ENCODE results near the gene NAGA. TPM values are rescaled to one million over a fixed set of nuclear protein-coding genes. Genes with fewer than 3 reads are reported as not detected.
"Not testable (repeated sequence)": the region's sequence is repeated elsewhere in the genome, so short reads cannot be mapped to it uniquely, and the experiment has no call there.

Gene NAGA
- 10 to 100 TPM; 19.7 to 20.0 TPM for total RNA-seq

DNA sequence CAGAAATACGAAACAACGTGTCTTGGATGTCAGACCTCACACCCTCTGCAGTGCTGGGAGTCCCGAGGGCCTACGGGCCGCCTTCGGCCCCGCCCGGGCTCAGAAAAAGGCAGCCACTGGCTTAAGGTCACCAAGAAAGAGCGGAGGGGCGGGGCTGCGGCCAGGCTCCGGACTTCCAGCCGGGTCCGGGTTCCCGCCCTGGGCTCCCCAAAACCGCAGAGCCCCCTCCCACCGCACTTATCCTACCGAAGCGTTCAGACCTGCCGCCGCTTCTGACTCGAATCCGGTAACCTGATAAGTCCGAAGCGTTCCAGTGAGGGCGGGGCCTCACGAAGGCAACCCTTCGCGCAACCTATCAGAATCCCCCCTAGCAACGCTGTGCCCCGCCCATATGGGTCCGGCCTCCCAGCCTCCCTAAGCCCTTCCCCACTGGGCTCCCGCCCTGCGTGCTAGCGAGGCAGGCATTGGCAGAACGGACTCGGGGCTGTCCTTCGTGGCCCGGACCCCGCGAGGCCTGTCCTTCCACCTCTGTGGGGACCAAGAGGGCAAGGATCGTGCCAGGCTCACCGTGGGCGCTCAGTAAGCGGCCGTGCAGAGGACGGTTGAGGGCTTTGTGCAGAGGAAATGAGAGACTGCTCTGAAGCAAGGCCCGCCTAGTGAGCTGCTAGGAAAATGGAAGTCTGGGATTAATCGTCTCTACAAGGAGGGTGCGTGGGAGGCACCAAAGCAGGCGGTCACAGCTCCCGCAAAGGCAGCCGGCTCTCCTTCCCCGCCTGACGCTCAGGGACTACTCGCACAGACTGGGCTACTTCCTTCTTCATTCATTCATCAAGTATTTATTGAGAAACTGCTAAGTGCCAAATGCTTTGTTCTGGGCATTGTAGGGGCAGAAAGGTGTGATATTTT is at the start of gene NAGA:
TSS of gene NAGA (minus strand) at position 296 of the 906 bp plus-strand sequence. CDS start 515 bp downstream, outside the sequence.
- peak within 1 kb of the TSS; percentile 89 for H3K27ac Mint-ChIP-seq
- peak within 1 kb of the TSS; percentile 84 for H3K4me3 Mint-ChIP-seq
- peaks cover 16% of the 10 kb centered on the region for H3K36me3 Mint-ChIP-seq (ENCODE audit: low read depth)
- ATAC-seq, result peak; percentile 99
- no peaks in the 10 kb centered on the region for H3K9me3 Mint-ChIP-seq (ENCODE audit: low read depth)
- POLR2A ChIA-PET, result interaction anchor here (1.3 to 1.8 kb wide), 2 partner anchors 20 kb away, joined by 6 to 10 read pairs; partner anchors contain the start of gene NDUFA6
- intact Hi-C loops (cut with DNase I, micrococcal nuclease), result loop anchor here (1.0 to 10.0 kb wide), 19 partner anchors 9 to 626 kb away; partner anchors contain the start of genes SMDT1 (in 2 of the 2), WBP2NL (in 2 of the 2), CCDC134 (in 1 of the 2) and CENPM (in 1 of the 2)
- peaks cover 28% of the 10 kb centered on the region for H3K4me1 Mint-ChIP-seq
- no peaks in the 10 kb centered on the region for H3K27me3 Mint-ChIP-seq
- peak; percentile 97 for DNase-seq
- CTCF ChIA-PET, result interaction anchor here (0.9 to 1.7 kb wide), 5 partner anchors 9 to 374 kb away, joined by 3 to 4 read pairs (median 4); partner anchors contain the start of gene SMDT1

DNA sequence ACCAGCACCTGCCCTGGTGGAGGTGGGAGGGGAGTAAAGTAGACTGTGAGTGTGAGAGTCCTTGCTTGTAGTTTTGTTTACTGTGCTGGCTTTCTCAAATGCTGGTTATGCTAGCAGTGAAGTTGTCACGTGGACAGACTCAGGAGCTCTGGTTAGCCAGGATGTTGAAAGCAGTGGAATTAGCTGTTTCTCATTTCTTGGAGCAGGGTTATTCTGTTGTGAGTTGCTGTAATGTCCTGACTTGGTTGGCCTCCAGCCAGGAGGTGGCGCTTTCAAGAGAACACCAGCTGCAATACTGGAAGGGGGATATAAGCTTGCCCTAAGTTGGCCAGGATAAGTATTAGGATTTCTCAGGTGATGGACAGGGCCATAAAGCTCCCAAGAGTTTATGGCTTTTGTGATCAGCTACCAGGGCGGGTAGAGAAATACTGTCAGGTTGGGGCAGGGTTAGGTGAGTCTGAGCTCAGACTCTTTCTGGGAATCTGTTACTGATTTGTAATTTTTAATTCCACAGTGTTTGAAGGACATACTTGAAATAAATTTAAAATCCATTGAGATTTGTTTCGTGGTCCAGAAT is 46.3 kb upstream of the NAGA start:
- peaks cover 16% of the 10 kb centered on the region for H3K36me3 Mint-ChIP-seq (ENCODE audit: low read depth)
- peaks cover 11% of the 10 kb centered on the region for H3K9me3 Mint-ChIP-seq (ENCODE audit: low read depth)
- DNase-seq (peak; percentile 30), ATAC-seq (no peak)
- H3K27ac Mint-ChIP-seq, result no peak overlapping the region
- POLR2A ChIA-PET, result interaction anchor here (0.6 kb wide), 1 partner anchor 9 kb away, joined by 3 read pairs; no protein-coding TSS in a partner anchor
- intact Hi-C loops (cut with DNase I, micrococcal nuclease), result no loop called here
- CTCF ChIA-PET, result interaction anchor here (1.1 to 1.3 kb wide), 4 partner anchors 12 to 429 kb away, joined by 3 read pairs; no protein-coding TSS in a partner anchor
- no peaks in the 10 kb centered on the region for H3K27me3 Mint-ChIP-seq
- peaks cover 28% of the 10 kb centered on the region for H3K4me1 Mint-ChIP-seq
- H3K4me3 Mint-ChIP-seq, result no peak overlapping the region

DNA sequence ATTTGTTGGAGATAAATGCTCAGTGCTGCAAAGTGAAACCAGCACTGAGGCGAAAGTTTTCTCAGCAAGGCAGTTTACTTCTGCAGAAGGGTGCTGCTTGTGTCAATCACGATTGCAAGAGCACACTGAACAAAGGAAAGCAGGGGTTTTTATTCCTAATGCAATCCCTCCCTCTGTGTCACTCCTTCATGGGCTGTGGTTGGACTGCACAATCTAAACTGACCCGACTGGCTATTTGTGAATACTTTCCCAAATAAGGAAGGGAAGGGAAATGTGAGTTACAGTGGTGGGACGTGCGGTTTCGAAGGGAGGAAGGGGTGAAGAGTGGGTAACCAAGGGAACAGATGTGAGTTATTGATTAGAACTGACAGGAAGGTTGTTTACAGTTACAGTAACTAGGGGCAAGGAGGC is 44.8 kb upstream of the NAGA start:
- Mint-ChIP-seq H3K9me3 (ENCODE audit: low read depth) (peaks cover 11% of the 10 kb centered on the region), H3K4me1 (peaks cover 14% of the 10 kb centered on the region), H3K36me3 (ENCODE audit: low read depth) (peaks cover 16% of the 10 kb centered on the region)
- POLR2A ChIA-PET; CTCF ChIA-PET; H3K27me3 Mint-ChIP-seq; ATAC-seq; DNase-seq; H3K27ac Mint-ChIP-seq; H3K4me3 Mint-ChIP-seq; intact Hi-C loops (cut with DNase I, micrococcal nuclease): not testable (repeated sequence)

DNA sequence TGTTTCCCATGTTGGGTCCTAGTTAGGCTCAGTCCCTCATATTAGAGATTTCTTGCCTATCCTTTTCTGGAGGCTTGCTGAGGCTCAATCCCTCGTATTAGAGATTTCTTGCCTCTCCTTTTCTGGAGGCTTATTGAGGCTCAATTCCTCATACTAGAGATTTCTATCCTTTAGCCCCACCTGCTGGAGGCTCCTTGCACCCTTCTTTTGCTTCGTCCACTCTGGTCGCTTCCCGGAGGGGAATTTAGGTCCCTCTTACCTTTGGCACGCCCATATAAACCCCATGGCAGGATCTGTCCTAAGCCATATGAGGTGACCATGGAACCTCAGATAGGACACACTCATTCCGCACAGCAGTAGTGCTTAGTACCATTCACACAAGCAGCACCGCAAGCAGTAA is 44.1 kb upstream of the NAGA start:
- intact Hi-C loops (cut with DNase I, micrococcal nuclease), result loop anchor here in 1 of 2 experiments (1.0 kb wide), 1 partner anchor 148 kb away; no protein-coding TSS in a partner anchor
- Mint-ChIP-seq H3K27ac (no peak overlapping the region), H3K36me3 (ENCODE audit: low read depth) (peaks cover 16% of the 10 kb centered on the region), H3K4me3 (no peak overlapping the region), H3K27me3 (no peaks in the 10 kb centered on the region), H3K9me3 (ENCODE audit: low read depth) (peaks cover 11% of the 10 kb centered on the region), H3K4me1 (peaks cover 7% of the 10 kb centered on the region)
- ChIA-PET POLR2A (no interaction called here), CTCF (no interaction called here)
- DNase-seq, result peak; percentile 36
- no peak for ATAC-seq

DNA sequence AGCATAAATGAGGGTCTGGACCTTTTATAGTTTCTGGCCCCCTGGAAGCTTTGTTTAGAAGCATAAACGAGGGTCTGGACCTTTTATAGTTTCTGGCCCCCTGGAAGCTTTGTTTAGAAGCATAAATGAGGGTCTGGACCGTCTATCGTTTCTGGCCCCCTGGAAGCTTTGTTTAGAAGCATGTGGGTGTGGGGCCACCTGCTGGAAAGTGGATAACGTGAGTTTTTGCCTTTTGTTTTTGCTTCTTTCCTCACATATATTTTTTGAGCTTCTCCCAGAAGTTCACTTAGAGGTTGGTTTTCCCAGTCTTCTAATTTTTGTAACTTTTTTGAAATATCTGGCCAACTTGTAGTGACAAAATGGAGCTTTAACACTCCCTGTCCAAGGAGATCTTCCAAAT is 42.2 kb upstream of the NAGA start:
- ChIA-PET CTCF (interaction anchor here (1.1 kb wide), 1 partner anchor 22 kb away, joined by 7 read pairs; the partner anchor contains the start of gene NDUFA6), POLR2A (interaction anchor here (0.7 kb wide), 1 partner anchor 455 kb away, joined by 5 read pairs; no protein-coding TSS in a partner anchor)
- H3K27ac Mint-ChIP-seq; H3K4me3 Mint-ChIP-seq; ATAC-seq; intact Hi-C loops (cut with DNase I, micrococcal nuclease); H3K27me3 Mint-ChIP-seq; H3K4me1 Mint-ChIP-seq: not testable (repeated sequence)
- DNase-seq, result peak; percentile 16
- H3K36me3 Mint-ChIP-seq (ENCODE audit: low read depth), result peaks cover 16% of the 10 kb centered on the region
- H3K9me3 Mint-ChIP-seq (ENCODE audit: low read depth), result peaks cover 11% of the 10 kb centered on the region

DNA sequence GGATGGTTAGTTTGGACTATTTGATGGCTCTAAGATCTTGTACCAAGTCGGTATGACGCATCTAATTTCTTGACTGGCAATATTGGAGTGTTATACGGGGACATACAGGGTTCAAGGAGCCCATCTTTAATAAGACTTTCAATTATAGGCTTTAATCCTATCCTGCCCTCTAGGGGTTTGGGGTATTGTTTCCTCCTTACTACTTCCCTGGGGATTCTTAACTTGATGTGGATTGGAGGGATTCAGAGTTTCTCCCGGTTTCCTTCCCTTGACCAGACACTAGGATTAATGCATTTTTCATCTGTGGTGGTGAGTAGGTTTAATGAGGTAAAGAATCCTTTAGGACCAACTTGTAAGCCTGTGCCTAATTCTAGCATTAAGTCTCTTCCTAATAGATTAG is 41.2 kb upstream of the NAGA start:
- H3K27ac Mint-ChIP-seq, result no peak overlapping the region
- no peaks in the 10 kb centered on the region for H3K27me3 Mint-ChIP-seq
- intact Hi-C loops (cut with DNase I, micrococcal nuclease), result no loop called here
- no peak for DNase-seq
- POLR2A ChIA-PET, result no interaction called here
- peaks cover 16% of the 10 kb centered on the region for H3K36me3 Mint-ChIP-seq (ENCODE audit: low read depth)
- ATAC-seq, result no peak
- H3K9me3 Mint-ChIP-seq (ENCODE audit: low read depth), result peaks cover 11% of the 10 kb centered on the region
- CTCF ChIA-PET, result interaction anchor here (0.9 kb wide), 1 partner anchor 23 kb away, joined by 7 read pairs; no protein-coding TSS in a partner anchor
- no peaks in the 10 kb centered on the region for H3K4me1 Mint-ChIP-seq
- H3K4me3 Mint-ChIP-seq, result no peak overlapping the region

DNA sequence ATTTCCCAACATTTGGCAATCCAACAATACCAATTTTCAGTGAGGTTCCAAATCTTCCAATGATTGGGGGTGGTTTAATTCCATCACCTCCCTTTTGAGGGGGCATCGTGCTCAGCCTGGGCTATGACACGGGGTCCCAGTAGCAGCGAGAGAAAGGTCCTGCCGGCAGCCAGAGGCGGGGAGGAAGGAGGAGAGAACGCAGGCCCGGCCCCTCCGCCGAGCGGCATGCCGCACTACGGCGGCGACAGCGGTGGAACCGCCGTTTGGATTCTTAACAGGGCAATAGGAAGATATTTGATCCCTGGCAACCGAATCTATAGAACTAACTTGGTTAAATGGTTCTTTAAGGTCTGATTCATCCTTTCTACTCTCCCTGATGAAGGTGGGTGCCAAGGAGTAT is 38.2 kb upstream of the NAGA start:
- intact Hi-C loops (cut with DNase I, micrococcal nuclease), result no loop called here

DNA sequence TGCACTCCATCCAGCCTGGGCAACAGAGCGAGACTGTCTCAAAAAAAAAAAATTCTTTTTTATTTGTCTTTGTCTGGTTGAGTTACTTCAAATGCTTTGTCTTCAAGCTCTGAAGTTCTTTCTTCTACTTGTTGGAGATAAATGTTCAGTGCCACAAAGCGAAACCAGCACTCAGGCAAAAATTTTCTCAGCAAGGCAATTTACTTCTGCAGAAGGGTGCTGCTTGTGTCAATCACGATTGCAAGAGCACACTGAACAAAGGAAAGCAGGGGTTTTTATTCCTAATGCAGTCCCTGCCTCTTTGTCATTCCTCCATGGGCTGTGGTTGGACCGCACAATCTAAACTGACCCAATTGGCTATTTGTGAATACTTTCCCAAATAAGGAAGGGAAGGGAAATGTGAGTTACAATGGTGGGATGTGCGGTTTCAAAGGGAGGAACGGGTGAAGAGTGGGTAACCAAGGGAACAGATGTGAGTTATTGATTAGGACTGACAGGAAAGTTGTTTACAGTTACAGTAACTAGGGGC is 33.8 kb upstream of the NAGA start:
- ATAC-seq; H3K4me3 Mint-ChIP-seq; H3K4me1 Mint-ChIP-seq; CTCF ChIA-PET; intact Hi-C loops (cut with DNase I, micrococcal nuclease); POLR2A ChIA-PET; H3K27ac Mint-ChIP-seq; DNase-seq; H3K27me3 Mint-ChIP-seq: not testable (repeated sequence)
- H3K9me3 Mint-ChIP-seq (ENCODE audit: low read depth), result peaks cover 19% of the 10 kb centered on the region
- peaks cover 25% of the 10 kb centered on the region for H3K36me3 Mint-ChIP-seq (ENCODE audit: low read depth)

More for the DNA sequence above, 38.2 kb upstream of the NAGA start:
- H3K36me3 Mint-ChIP-seq (ENCODE audit: low read depth), result peaks cover 8% of the 10 kb centered on the region
- no peaks in the 10 kb centered on the region for H3K4me1 Mint-ChIP-seq
- no peak overlapping the region for H3K27ac Mint-ChIP-seq
- no peaks in the 10 kb centered on the region for H3K27me3 Mint-ChIP-seq
- ChIA-PET CTCF (no interaction called here), POLR2A (no interaction called here)
- ATAC-seq, result no peak
- H3K4me3 Mint-ChIP-seq, result no peak overlapping the region
- H3K9me3 Mint-ChIP-seq (ENCODE audit: low read depth), result peaks cover 9% of the 10 kb centered on the region
- DNase-seq, result no peak

DNA sequence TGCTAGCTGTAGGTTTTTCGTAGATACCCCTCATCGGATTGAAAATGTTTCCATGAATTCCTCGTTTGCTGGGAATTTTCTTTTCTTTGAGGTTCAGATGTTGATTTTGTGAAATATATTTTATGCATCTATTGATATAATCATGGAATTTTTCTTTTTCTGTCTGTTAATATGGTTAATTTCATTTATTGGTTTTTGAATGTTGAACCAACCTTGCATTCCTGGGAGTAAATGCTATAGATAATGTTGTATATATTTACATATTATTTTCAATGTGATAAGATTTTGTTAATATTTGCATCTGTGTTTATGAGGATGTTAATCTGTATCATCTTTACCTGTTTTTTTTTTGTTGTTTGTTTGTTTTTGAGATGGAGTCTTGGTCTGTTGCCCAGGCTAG is 30.6 kb upstream of the NAGA start:
- POLR2A ChIA-PET, result no interaction called here

DNA sequence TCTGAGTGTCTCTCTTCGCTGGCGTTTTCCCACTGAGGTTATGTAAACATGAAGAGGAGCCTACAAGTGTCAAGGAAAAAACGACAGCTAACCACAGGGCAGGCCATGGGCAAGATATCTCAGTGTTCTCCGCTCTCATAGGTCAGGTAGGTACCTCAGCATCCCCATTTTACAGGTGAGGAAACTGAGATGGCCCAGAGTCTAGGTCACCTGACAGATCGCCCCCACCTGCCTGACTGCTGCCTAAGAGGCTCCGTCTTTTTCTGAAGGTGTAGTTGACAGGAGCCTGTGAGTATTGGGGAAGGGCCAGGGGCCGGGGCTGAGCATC is 20.8 kb upstream of the NAGA start:
- ChIA-PET POLR2A (interaction anchor here (1.0 to 3.3 kb wide), 10 partner anchors 8 to 354 kb away, joined by 3 to 37 read pairs (median 5); partner anchors contain the start of genes NAGA and SMDT1), CTCF (interaction anchor here (0.6 to 4.0 kb wide), 20 partner anchors 9 to 367 kb away, joined by 3 to 34 read pairs (median 4); partner anchors contain the start of genes NAGA and SMDT1)
- H3K4me3 Mint-ChIP-seq, result peak overlapping the region; percentile 96
- intact Hi-C loops (cut with DNase I, micrococcal nuclease), result loop anchor here (1.0 to 10.0 kb wide), 8 partner anchors 29 to 471 kb away; partner anchors contain the start of genes DESI1 (in 1 of the 2), SREBF2 (in 1 of the 2) and XRCC6 (in 1 of the 2)
- H3K27ac Mint-ChIP-seq, result peak overlapping the region; percentile 88
- ATAC-seq (no peak), DNase-seq (peak; percentile 31)
- H3K27me3 Mint-ChIP-seq, result no peaks in the 10 kb centered on the region
- H3K9me3 Mint-ChIP-seq (ENCODE audit: low read depth), result no peaks in the 10 kb centered on the region
- H3K4me1 Mint-ChIP-seq, result peaks cover 30% of the 10 kb centered on the region
- peaks cover 25% of the 10 kb centered on the region for H3K36me3 Mint-ChIP-seq (ENCODE audit: low read depth)

More for the DNA sequence above, 30.6 kb upstream of the NAGA start:
- no peak overlapping the region for H3K27ac Mint-ChIP-seq
- ATAC-seq (no peak), DNase-seq (no peak)
- H3K9me3 Mint-ChIP-seq (ENCODE audit: low read depth), result peaks cover 22% of the 10 kb centered on the region
- CTCF ChIA-PET, result interaction anchor here (0.6 to 1.2 kb wide), 3 partner anchors 10 to 261 kb away, joined by 3 to 5 read pairs (median 4); no protein-coding TSS in a partner anchor
- intact Hi-C loops (cut with DNase I, micrococcal nuclease), result no loop called here
- H3K4me3 Mint-ChIP-seq, result no peak overlapping the region
- H3K36me3 Mint-ChIP-seq (ENCODE audit: low read depth), result peaks cover 31% of the 10 kb centered on the region
- H3K4me1 Mint-ChIP-seq, result no peaks in the 10 kb centered on the region
- H3K27me3 Mint-ChIP-seq, result no peaks in the 10 kb centered on the region

Data from activated CD4-positive, alpha-beta T cell treated with anti-CD3 and anti-CD28 coated beads for 36 hours (primary cell).